Measurements from ENCODE around the gene CRYGC. TPM values are rescaled to one million over a fixed set of nuclear protein-coding genes. Genes with fewer than 3 reads are reported as not detected.

Gene CRYGC
- total and polyA plus RNA-seq, 2 donors (not counting 3 experiments of a cell fraction or from before 2014, with no cell fraction given) = not detected

- ChIA-PET POLR2A (no interaction called here), CTCF (interaction anchor here (1.1 kb wide), 1 partner anchor 21 kb away, joined by 3 read pairs; no protein-coding TSS in a partner anchor)
- no peak for FAIRE-seq
- Histone ChIP-seq H2AFZ (ENCODE audit: low read depth, low read length) (no peak overlapping the region), H3K27me3 (ENCODE audit: control insufficient read depth in 2 of 2, insufficient read depth in 2 of 2, low read length in 2 of 2) (peaks cover 9 to 23% of the 10 kb centered on the region in 2 experiments), H3K27ac (ENCODE audit: insufficient read depth, low read depth, low read length) (no peak overlapping the region), H4K20me1 (replicated peaks; ENCODE audit: control insufficient read depth, extremely low read depth, insufficient read depth, low read length) (no peaks in the 10 kb centered on the region), H3K79me2 (ENCODE audit: control insufficient read depth, insufficient read depth, low read length) (no peaks in the 10 kb centered on the region), H3K9me3 (replicated peaks; ENCODE audit: control insufficient read depth, insufficient read depth, low read length) (no peaks in the 10 kb centered on the region), H3K4me2 (ENCODE audit: insufficient read depth, low read length) (no peak overlapping the region), H3K36me3 (ENCODE audit: control insufficient read depth in 2 of 2, extremely low read depth in 1 of 2, insufficient read depth in 2 of 2, low read length in 2 of 2) (no peaks in the 10 kb centered on the region), H3K4me1 (ENCODE audit: control insufficient read depth, extremely low read depth, insufficient read depth, low read length) (no peaks in the 10 kb centered on the region), H3K9me1 (replicated peaks; ENCODE audit: control insufficient read depth, extremely low read depth, insufficient read depth, low read length) (no peaks in the 10 kb centered on the region), H3K9ac (replicated peaks; ENCODE audit: extremely low read depth, insufficient read depth, low read length) (no peak overlapping the region), H3K4me3 (replicated peaks in 1 of 3; ENCODE audit: insufficient read depth in 1 of 3, low read depth in 1 of 3, low read length in 3 of 3) (no peak overlapping the region)
- dilution Hi-C loops (cut with MboI; ENCODE audit: extremely low pct_ligation_motif_present, low sequenced_read_pairs) (no loop called here), intact Hi-C loops (cut with micrococcal nuclease) (no loop called here)
- BruUV-seq (replicated peaks) = no TSS peak
- DNase-seq (ENCODE audit: low read depth, low spot score) = no peak
- TF ChIP-seq JUN (IDR thresholded peaks at IDR 0.05; ENCODE audit: borderline replicate concordance, insufficient read depth, insufficient read length, low read depth) (no peak), POLR2AphosphoS5 (IDR thresholded peaks at IDR 0.05; ENCODE audit: insufficient read depth, low read depth, low read length) (no peak), CTCF (IDR thresholded peaks at IDR 0.05; ENCODE audit: extremely low read depth in 1 of 2, insufficient read depth in 1 of 2, low read depth in 1 of 2, low read length in 2 of 2) (no peak), MAX (IDR thresholded peaks at IDR 0.05; ENCODE audit: insufficient read depth, insufficient read length) (no peak), EZH2 (IDR thresholded peaks at IDR 0.05; ENCODE audit: borderline replicate concordance, low read depth, low read length, severe bottlenecking) (no peak), POLR2A (IDR thresholded peaks at IDR 0.05; ENCODE audit: low read depth, low read length) (no peak), FOS (IDR thresholded peaks at IDR 0.05; ENCODE audit: borderline replicate concordance, insufficient read depth, low read length) (no peak), MYC (IDR thresholded peaks at IDR 0.05; ENCODE audit: low read depth, low read length) (no peak), GATA2 (IDR thresholded peaks at IDR 0.05; ENCODE audit: insufficient read depth, insufficient read length, low read depth, low read length) (no peak)
Measured at GRCh38 chr2:208122248-208122647, 7.4 kb downstream of the CRYGC start.
